ENCODE measurements around the gene TNNI3K. TPM values are rescaled to one million over a fixed set of nuclear protein-coding genes. Genes with fewer than 3 reads are reported as not detected.
A peak's percentile ranks its signal among the peaks of the same experiment; 100 is the strongest.

The TNNI3K gene
- total RNA-seq, 1 experiment from 2014 or later = not detected

DNA sequence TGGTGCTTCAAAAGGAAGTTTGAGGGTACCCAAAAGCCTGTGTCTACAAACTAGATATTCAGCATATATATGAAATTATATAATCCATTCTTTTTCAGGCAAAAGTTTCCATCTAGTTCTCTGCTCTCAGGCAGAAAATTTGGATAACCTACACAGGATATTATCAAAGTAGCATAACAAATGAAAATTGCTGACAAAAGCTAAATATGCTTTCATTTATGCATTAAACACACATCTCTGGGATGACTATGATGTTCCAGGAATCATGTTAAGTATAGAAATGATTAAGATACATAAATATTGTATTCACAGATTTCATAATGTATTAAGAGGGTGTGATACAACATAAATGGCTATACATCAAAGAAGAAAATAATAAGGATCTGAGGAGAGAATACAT, 184.4 kb downstream of the TNNI3K start:
- no peak for DNase-seq (ENCODE audit: low spot score)
- H3K27me3 ChIP-seq (replicated peaks; ENCODE audit: insufficient read depth, low read depth, low read length, poor library complexity) = peaks cover 9% of the 10 kb centered on the region
- H3K27ac ChIP-seq (ENCODE audit: low read depth, low read length, poor library complexity, severe bottlenecking) = no peak overlapping the region
- no peaks in the 10 kb centered on the region for H3K9me3 ChIP-seq (ENCODE audit: low read depth, low read length, poor library complexity, severe bottlenecking)
- H3K4me1 ChIP-seq (ENCODE audit: insufficient read depth, low read length, poor library complexity, severe bottlenecking) = no peaks in the 10 kb centered on the region
- ChIA-PET POLR2A (ENCODE audit: low non-redundant PET) (no interaction called here), CTCF (no interaction called here)
- no TSS peak for BruUV-seq (replicated peaks)
- H3K4me3 ChIP-seq (ENCODE audit: low read depth, low read length, poor library complexity, severe bottlenecking) = no peak overlapping the region
- H3K36me3 ChIP-seq (ENCODE audit: insufficient read depth, low read length, poor library complexity, severe bottlenecking) = no peaks in the 10 kb centered on the region
- intact Hi-C loops (cut with micrococcal nuclease; ENCODE audit: unreplicated experiment) = no loop called here
- TF ChIP-seq CTCF (conservative IDR thresholded peaks at IDR 0.05; ENCODE audit: low read depth, low read length) = no peak
- no peak for TF ChIP-seq EZH2 (IDR thresholded peaks at IDR 0.05; ENCODE audit: borderline replicate concordance, low read depth, low read length, poor library complexity, severe bottlenecking)

GRCh38 chr1:74420467-74420866, 185.3 kb downstream of the TNNI3K start:
- DNase-seq (ENCODE audit: low spot score) = no peak
- BruUV-seq (replicated peaks) = no TSS peak
- Histone ChIP-seq H3K27me3 (replicated peaks; ENCODE audit: insufficient read depth, low read depth, low read length, poor library complexity) (peaks cover 9% of the 10 kb centered on the region), H3K9me3 (ENCODE audit: low read depth, low read length, poor library complexity, severe bottlenecking) (no peaks in the 10 kb centered on the region), H3K27ac (ENCODE audit: low read depth, low read length, poor library complexity, severe bottlenecking) (no peak overlapping the region), H3K36me3 (ENCODE audit: insufficient read depth, low read length, poor library complexity, severe bottlenecking) (no peaks in the 10 kb centered on the region), H3K4me3 (ENCODE audit: low read depth, low read length, poor library complexity, severe bottlenecking) (no peak overlapping the region), H3K4me1 (ENCODE audit: insufficient read depth, low read length, poor library complexity, severe bottlenecking) (no peaks in the 10 kb centered on the region)
- POLR2A ChIA-PET (ENCODE audit: low non-redundant PET) = no interaction called here
- CTCF ChIA-PET = no interaction called here
- no peak for TF ChIP-seq CTCF (conservative IDR thresholded peaks at IDR 0.05; ENCODE audit: low read depth, low read length)
- no peak for TF ChIP-seq EZH2 (IDR thresholded peaks at IDR 0.05; ENCODE audit: borderline replicate concordance, low read depth, low read length, poor library complexity, severe bottlenecking)
- intact Hi-C loops (cut with micrococcal nuclease; ENCODE audit: unreplicated experiment) = no loop called here

DNA sequence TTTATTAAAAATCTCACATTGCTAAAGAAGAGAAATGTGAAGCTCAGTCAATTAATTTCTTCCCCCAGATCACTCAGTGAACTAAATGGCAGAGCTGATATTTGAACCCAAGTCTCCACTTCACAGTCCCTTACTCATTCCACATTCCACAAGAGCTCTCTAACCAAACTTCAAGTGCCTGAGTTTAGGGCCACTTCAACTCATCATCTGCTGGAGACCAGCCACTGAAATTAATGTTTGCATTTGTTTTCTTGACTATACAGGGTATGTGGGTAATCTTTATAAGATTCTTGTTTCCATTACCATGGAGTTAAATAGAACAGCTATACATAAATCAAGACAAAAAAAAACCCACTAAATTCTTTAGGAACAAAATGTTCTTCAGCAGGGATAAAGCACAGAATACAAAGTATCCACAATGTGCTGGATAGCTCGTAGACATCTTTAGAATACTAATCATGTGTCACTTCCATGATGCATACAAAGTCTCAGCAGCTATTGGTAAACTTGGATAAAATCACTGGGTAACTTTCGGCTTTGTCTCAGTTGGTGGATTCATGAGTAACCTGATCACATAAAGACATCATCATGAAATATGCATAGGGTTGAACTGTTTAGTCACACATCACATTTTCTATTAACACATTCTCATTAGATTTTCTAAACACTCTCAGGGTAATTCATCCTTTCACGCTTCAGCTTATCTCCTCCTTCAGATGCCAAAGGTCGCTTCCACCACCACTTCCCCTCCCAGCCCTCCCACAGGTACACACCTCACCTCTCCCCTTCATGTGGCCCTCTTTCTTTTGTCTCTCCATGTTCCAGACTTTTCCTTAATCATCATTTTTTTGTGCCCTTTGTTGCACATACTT, 187.5 kb downstream of the TNNI3K start:
- Histone ChIP-seq H3K27me3 (replicated peaks; ENCODE audit: insufficient read depth, low read depth, low read length, poor library complexity) (peaks cover 9% of the 10 kb centered on the region), H3K36me3 (ENCODE audit: insufficient read depth, low read length, poor library complexity, severe bottlenecking) (no peaks in the 10 kb centered on the region), H3K9me3 (ENCODE audit: low read depth, low read length, poor library complexity, severe bottlenecking) (no peaks in the 10 kb centered on the region), H3K27ac (ENCODE audit: low read depth, low read length, poor library complexity, severe bottlenecking) (no peak overlapping the region), H3K4me3 (ENCODE audit: low read depth, low read length, poor library complexity, severe bottlenecking) (no peak overlapping the region), H3K4me1 (ENCODE audit: insufficient read depth, low read length, poor library complexity, severe bottlenecking) (no peaks in the 10 kb centered on the region)
- CTCF ChIA-PET = no interaction called here
- intact Hi-C loops (cut with micrococcal nuclease; ENCODE audit: unreplicated experiment) = no loop called here
- peak; percentile 4 for DNase-seq (ENCODE audit: low spot score)
- BruUV-seq (replicated peaks) = no TSS peak
- POLR2A ChIA-PET (ENCODE audit: low non-redundant PET) = no interaction called here
- TF ChIP-seq EZH2 (IDR thresholded peaks at IDR 0.05; ENCODE audit: borderline replicate concordance, low read depth, low read length, poor library complexity, severe bottlenecking) = no peak
- TF ChIP-seq CTCF (conservative IDR thresholded peaks at IDR 0.05; ENCODE audit: low read depth, low read length) = no peak
